GM18909 (cell line): ENCODE data around the gene DPY19L2.
"Not testable (repeated sequence)": the region's sequence is repeated elsewhere in the genome, so short reads cannot be mapped to it uniquely, and the experiment has no call there.

Source experiments
- ATAC-seq: cut with Tn5 transposase; IDR thresholded peaks from one replicate; pipeline ENCODE4 v1.9.1; 2021; ENCODE audit warnings: mild to moderate bottlenecking; ENCODE audit not compliant: unreplicated experiment, poor library complexity

Gene DPY19L2

GRCh38 chr12:63668028-63668799, at the start of gene DPY19L2:
TSS of gene DPY19L2 (minus strand) at chr12:63668493. CDS start at chr12:63668393, 100 bp downstream.
- peak; percentile 71 for ATAC-seq

- ATAC-seq = not testable (repeated sequence)
Measured at GRCh38 chr12:63716891-63717290, 48.6 kb upstream of the DPY19L2 start.

GRCh38 chr12:63715107-63715625, 46.9 kb upstream of the DPY19L2 start:
- not testable (repeated sequence) for ATAC-seq

GRCh38 chr12:63714409-63714808, 46.1 kb upstream of the DPY19L2 start:
- not testable (repeated sequence) for ATAC-seq

GRCh38 chr12:63713681-63714075, 45.4 kb upstream of the DPY19L2 start:
- ATAC-seq = not testable (repeated sequence)

- not testable (repeated sequence) for ATAC-seq
Measured at GRCh38 chr12:63712979-63713680, 44.8 kb upstream of the DPY19L2 start.

GRCh38 chr12:63712376-63712974, 44.2 kb upstream of the DPY19L2 start:
- ATAC-seq = not testable (repeated sequence)

GRCh38 chr12:63711339-63711738, 43.0 kb upstream of the DPY19L2 start:
- ATAC-seq = not testable (repeated sequence)

GRCh38 chr12:63706336-63706735, 38.0 kb upstream of the DPY19L2 start:
- ATAC-seq = no peak

GRCh38 chr12:63699678-63700382, 31.5 kb upstream of the DPY19L2 start:
- ATAC-seq = not testable (repeated sequence)

GRCh38 chr12:63699011-63699410, 30.7 kb upstream of the DPY19L2 start:
- not testable (repeated sequence) for ATAC-seq

GRCh38 chr12:63690837-63691236, 22.5 kb upstream of the DPY19L2 start:
- not testable (repeated sequence) for ATAC-seq

- ATAC-seq = not testable (repeated sequence)
Measured at GRCh38 chr12:63689141-63689540, 20.8 kb upstream of the DPY19L2 start.

- ATAC-seq = not testable (repeated sequence)
Measured at GRCh38 chr12:63686623-63687022, 18.3 kb upstream of the DPY19L2 start.

- not testable (repeated sequence) for ATAC-seq
Measured at GRCh38 chr12:63685789-63686188, 17.5 kb upstream of the DPY19L2 start.

- ATAC-seq = not testable (repeated sequence)
Measured at GRCh38 chr12:63682617-63683016, 14.3 kb upstream of the DPY19L2 start.

- ATAC-seq = not testable (repeated sequence)
Measured at GRCh38 chr12:63680758-63681157, 12.5 kb upstream of the DPY19L2 start.

- not testable (repeated sequence) for ATAC-seq
Measured at GRCh38 chr12:63672550-63672949, 4.3 kb upstream of the DPY19L2 start.

- ATAC-seq = not testable (repeated sequence)
Measured at GRCh38 chr12:63669936-63670335, 1.6 kb upstream of the DPY19L2 start.

GRCh38 chr12:63669427-63669826, 1.1 kb upstream of the DPY19L2 start:
- ATAC-seq = not testable (repeated sequence)
